Right atrium auricular region (tissue), 2 donors: ENCODE measurements around the gene MYOM1. TPM values are rescaled to one million over a fixed set of nuclear protein-coding genes. Genes with fewer than 3 reads are reported as not detected.

Experiments used
- DNase-seq: peaks from one replicate; pipeline ENCODE4 v3.0.0-alpha.2; 2019; ENCODE audit warnings: low spot score
- H3K27ac ChIP-seq, 2 donors: fragments of 200-600 bp; sonication (generic); 1 replicate in 1 of 2; 2 replicates in 1 of 2; pipeline ENCODE4 v1.5.1; 2016 to 2019
- H3K27me3 ChIP-seq, 2 donors: fragments of 200-600 bp; sonication (generic); one replicate each; pipeline versions ENCODE4 v1.5.1 to v1.6.0; 2017 to 2019
- H3K36me3 ChIP-seq: fragments of 200-600 bp; sonication (generic); one replicate; pipeline ENCODE4 v1.5.1; 2016
- H3K4me1 ChIP-seq, 2 donors: fragments of 200-600 bp; sonication (generic); one replicate each; pipeline versions ENCODE4 v1.5.1 to v1.6.0; 2017 to 2019
- H3K4me3 ChIP-seq, 2 donors: fragments of 200-600 bp; sonication (generic); 1 replicate in 1 of 2; 2 replicates in 1 of 2; pipeline ENCODE4 v1.5.1; 2017 to 2019; ENCODE audit warnings: mild to moderate bottlenecking in 1 of 2, moderate library complexity in 1 of 2
- H3K9me3 ChIP-seq, 2 donors: fragments of 200-600 bp; sonication (generic); one replicate each; pipeline ENCODE4 v1.5.1; 2019
- CTCF ChIP-seq, 2 donors: fragments of 200-600 bp; sonication (generic); IDR thresholded peaks; one replicate each; pipeline ENCODE4 v1.5.1; 2019; ENCODE audit warnings: antibody characterized with exemption in 2 of 2
- total RNA-seq, 2 donors: library from RNA; depleted of rRNA; stranded (reverse); fragments of >200 nt; gene quantifications; one replicate each; pipeline ENCODE4 v1.1.0, GENCODE V29; 2016

Gene MYOM1
- total RNA-seq, 2 donors from 2014 or later: 357 to 410 TPM

GRCh38 chr18:3129053-3129864, 90.5 kb downstream of the MYOM1 start:
- DNase-seq: peak; percentile 82
- TF ChIP-seq CTCF (IDR thresholded peaks at IDR 0.05): peak; percentile 38 to 84
- H3K4me3 ChIP-seq: no peak overlapping the region
- H3K27ac ChIP-seq: no peak overlapping the region
- H3K4me1 ChIP-seq: peaks cover 0 to 7% of the 10 kb centered on the region in 2 donors
- peaks cover 71% of the 10 kb centered on the region for H3K36me3 ChIP-seq
- H3K27me3 ChIP-seq: no peaks in the 10 kb centered on the region
- no peaks in the 10 kb centered on the region for H3K9me3 ChIP-seq

GRCh38 chr18:3126457-3127097, 93.2 kb downstream of the MYOM1 start:
- DNase-seq: no peak
- no peak for TF ChIP-seq CTCF (IDR thresholded peaks at IDR 0.05)
- no peaks in the 10 kb centered on the region for H3K27me3 ChIP-seq
- H3K4me1 ChIP-seq: no peaks in the 10 kb centered on the region
- H3K4me3 ChIP-seq: no peak overlapping the region
- peaks cover 63% of the 10 kb centered on the region for H3K36me3 ChIP-seq
- no peaks in the 10 kb centered on the region for H3K9me3 ChIP-seq
- H3K27ac ChIP-seq: no peak overlapping the region

- TF ChIP-seq CTCF (IDR thresholded peaks at IDR 0.05): no peak
- Histone ChIP-seq H3K9me3 (no peaks in the 10 kb centered on the region), H3K4me1 (no peaks in the 10 kb centered on the region), H3K27me3 (no peaks in the 10 kb centered on the region), H3K27ac (no peak overlapping the region), H3K4me3 (no peak overlapping the region), H3K36me3 (peaks cover 51% of the 10 kb centered on the region)
- DNase-seq: no peak
These were observed 94.9 kb downstream of the MYOM1 start for GRCh38 chr18:3124822-3125221.

- DNase-seq: no peak
- H3K27me3 ChIP-seq: no peaks in the 10 kb centered on the region
- peaks cover 58% of the 10 kb centered on the region for H3K36me3 ChIP-seq
- no peak for TF ChIP-seq CTCF (IDR thresholded peaks at IDR 0.05)
- H3K9me3 ChIP-seq: no peaks in the 10 kb centered on the region
- no peak overlapping the region for H3K4me3 ChIP-seq
- no peak overlapping the region for H3K27ac ChIP-seq
- no peaks in the 10 kb centered on the region for H3K4me1 ChIP-seq
These were observed 96.9 kb downstream of the MYOM1 start for GRCh38 chr18:3122851-3123250.

- no peak for TF ChIP-seq CTCF (IDR thresholded peaks at IDR 0.05)
- Histone ChIP-seq H3K27me3 (no peaks in the 10 kb centered on the region), H3K4me3 (no peak overlapping the region), H3K36me3 (peaks cover 67% of the 10 kb centered on the region), H3K4me1 (no peaks in the 10 kb centered on the region), H3K27ac (no peak overlapping the region), H3K9me3 (no peaks in the 10 kb centered on the region)
- DNase-seq: no peak
These were observed 98.5 kb downstream of the MYOM1 start for GRCh38 chr18:3121259-3121658.
